WTC11 (cell line): ENCODE results near the gene CLTA. TPM values are rescaled to one million over a fixed set of nuclear protein-coding genes. Genes with fewer than 3 reads are reported as not detected.

Experiments used
- ATAC-seq: fragments of 200-7000 bp; cut with Tn5 transposase; 2 replicates; pipeline ENCODE4 v1.10.0; 2021; ENCODE audit warnings: mild to moderate bottlenecking, moderate library complexity
- CTCF ChIA-PET: fragments of 300-600 bp; sonication (Branson Sonifier 250); formaldehyde crosslinking; loops from one replicate; lab custom pipeline; 2021; ENCODE audit warnings: antibody characterized with exemption; lab: Charles Lee
- POLR2A ChIA-PET: fragments of 350-600 bp; sonication (Branson Sonifier 250); formaldehyde crosslinking; loops from one replicate; lab custom pipeline; 2021; ENCODE audit warnings: antibody characterized with exemption; lab: Charles Lee
- DNase-seq: peaks from one replicate; pipeline ENCODE4 v3.0.0; 2021; ENCODE audit warnings: low spot score
- H3K27ac Mint-ChIP-seq: 2 replicates; pipeline ENCODE4 v1.8.0; 2021; ENCODE audit warnings: mixed read lengths
- H3K27me3 Mint-ChIP-seq: 2 replicates; pipeline ENCODE4 v1.8.0; 2021; ENCODE audit warnings: low read depth, mild to moderate bottlenecking, moderate library complexity, mixed read lengths
- H3K36me3 Mint-ChIP-seq: 2 replicates; pipeline ENCODE4 v1.8.0; 2021; ENCODE audit warnings: mixed read lengths
- H3K4me1 Mint-ChIP-seq: 2 replicates; pipeline ENCODE4 v1.8.0; 2022; ENCODE audit warnings: mixed read lengths
- H3K4me3 Mint-ChIP-seq: 2 replicates; pipeline ENCODE4 v1.8.0; 2021; ENCODE audit warnings: mild to moderate bottlenecking, moderate library complexity, mixed read lengths
- H3K9me3 Mint-ChIP-seq: 2 replicates; pipeline ENCODE4 v1.8.0; 2021; ENCODE audit warnings: mixed read lengths
- FOXK1 ChIP-seq: sonication (generic); formaldehyde crosslinking; IDR thresholded peaks from 2 replicates; pipeline ENCODE4 v1.8.0; 2022; ENCODE audit warnings: mild to moderate bottlenecking, moderate library complexity, missing genetic modification reagents
- JAZF1 ChIP-seq: fragments of 250-450 bp; sonication (Bioruptor Pico); IDR thresholded peaks from 2 replicates; pipeline ENCODE4 v1.9.0; 2021; ENCODE audit warnings: moderate library complexity, mild to moderate bottlenecking, inconsistent platforms
- NFYB ChIP-seq: sonication (generic); formaldehyde crosslinking; conservative IDR thresholded peaks from 2 replicates; pipeline ENCODE4 v1.8.0; 2022; ENCODE audit warnings: low read depth, missing genetic modification reagents
- OVOL2 ChIP-seq: fragments of 250-450 bp; sonication (Bioruptor Pico); IDR thresholded peaks from 2 replicates; pipeline ENCODE4 v1.9.0; 2021; ENCODE audit warnings: mild to moderate bottlenecking, borderline replicate concordance
- RELA ChIP-seq: sonication (generic); formaldehyde crosslinking; IDR thresholded peaks from 2 replicates; pipeline ENCODE4 v1.8.1; 2022; ENCODE audit warnings: missing genetic modification reagents, mild to moderate bottlenecking, borderline replicate concordance
- ZNF121 ChIP-seq: sonication (generic); formaldehyde crosslinking; IDR thresholded peaks from 2 replicates; pipeline ENCODE4 v1.8.0; 2023; ENCODE audit warnings: missing genetic modification reagents
- ZNF138 ChIP-seq: sonication (generic); formaldehyde crosslinking; conservative IDR thresholded peaks from 2 replicates; pipeline ENCODE4 v1.8.1; 2022; ENCODE audit warnings: mild to moderate bottlenecking, moderate library complexity, missing genetic modification reagents
- ZNF263 ChIP-seq: sonication (generic); formaldehyde crosslinking; IDR thresholded peaks from 2 replicates; pipeline ENCODE4 v1.8.1; 2022; ENCODE audit warnings: low read depth, mild to moderate bottlenecking, moderate library complexity, missing genetic modification reagents
- ZNF423 ChIP-seq: fragments of 250-450 bp; sonication (Bioruptor Pico); IDR thresholded peaks from 2 replicates; pipeline ENCODE4 v2.1.2; 2022; ENCODE audit warnings: mild to moderate bottlenecking, moderate library complexity
- total RNA-seq: library from RNA; stranded (reverse); gene quantifications from 3 replicates; pipeline ENCODE4 v1.2.3, GENCODE V29; 2021
- TF ChIP-seq, protein P1 (sequence below): sonication (generic); formaldehyde crosslinking; IDR thresholded peaks from 2 replicates; pipeline ENCODE4 v1.8.1; 2023; ENCODE audit warnings: mild to moderate bottlenecking, missing genetic modification reagents
- TF ChIP-seq, protein P2 (sequence below): sonication (generic); formaldehyde crosslinking; IDR thresholded peaks from 2 replicates; pipeline ENCODE4 v1.8.0; 2023; ENCODE audit warnings: mild to moderate bottlenecking, missing genetic modification reagents
- TF ChIP-seq, protein P3 (sequence below): sonication (generic); formaldehyde crosslinking; IDR thresholded peaks from 2 replicates; pipeline ENCODE4 v1.8.0; 2022; ENCODE audit warnings: mild to moderate bottlenecking, missing genetic modification reagents
- TF ChIP-seq, protein P4 (sequence below): fragments of 250-450 bp; sonication (Bioruptor Pico); IDR thresholded peaks from 2 replicates; pipeline ENCODE4 v1.9.0; 2021; ENCODE audit warnings: mild to moderate bottlenecking, borderline replicate concordance
- TF ChIP-seq, protein P5 (sequence below): sonication (generic); formaldehyde crosslinking; IDR thresholded peaks from 2 replicates; pipeline ENCODE4 v1.8.0; 2022; ENCODE audit warnings: mild to moderate bottlenecking, missing genetic modification reagents
- TF ChIP-seq, protein P6 (sequence below): sonication (generic); formaldehyde crosslinking; IDR thresholded peaks from 2 replicates; pipeline ENCODE4 v1.8.0; 2023; ENCODE audit warnings: missing genetic modification reagents, mild to moderate bottlenecking, borderline replicate concordance
- TF ChIP-seq, protein P7 (sequence below): fragments of 200-600 bp; IDR thresholded peaks from 2 replicates; pipeline ENCODE4 v1.8.0; 2022; ENCODE audit warnings: antibody characterized with exemption
- TF ChIP-seq, protein P8 (sequence below): sonication (generic); formaldehyde crosslinking; conservative IDR thresholded peaks from 2 replicates; pipeline ENCODE4 v1.8.1; 2023; ENCODE audit warnings: mild to moderate bottlenecking, low read depth, missing genetic modification reagents, moderate library complexity

The CLTA gene
- total RNA-seq, 1 experiment from 2014 or later = 213 TPM

DNA sequence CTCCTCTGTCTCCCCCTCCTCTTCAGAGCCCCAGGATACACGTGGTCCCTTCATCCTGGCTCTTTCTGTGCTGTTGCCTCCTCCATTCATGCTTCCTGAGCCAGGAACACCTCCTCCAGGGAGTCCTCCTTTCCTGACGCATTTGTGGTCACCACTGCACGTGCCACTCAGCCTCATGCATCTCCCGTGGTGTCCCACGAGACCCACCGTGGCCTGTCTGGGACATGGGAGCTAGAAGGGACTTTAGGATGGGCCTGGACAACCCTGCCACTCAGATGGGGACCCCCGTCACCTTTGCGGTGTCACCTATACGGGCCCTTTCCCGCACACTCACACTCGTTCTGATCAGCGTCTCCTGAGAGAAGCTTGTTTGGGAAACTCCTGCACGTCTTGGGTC is 47.5 kb upstream of the CLTA start:
- no peaks in the 10 kb centered on the region; the same call in 1 of the 2 replicates for H3K4me1 Mint-ChIP-seq
- no peak for TF ChIP-seq FOXK1 (CRISPR knock-in tag)
- no peak for TF ChIP-seq NFYB (CRISPR knock-in tag)
- TF ChIP-seq, protein P1, sequence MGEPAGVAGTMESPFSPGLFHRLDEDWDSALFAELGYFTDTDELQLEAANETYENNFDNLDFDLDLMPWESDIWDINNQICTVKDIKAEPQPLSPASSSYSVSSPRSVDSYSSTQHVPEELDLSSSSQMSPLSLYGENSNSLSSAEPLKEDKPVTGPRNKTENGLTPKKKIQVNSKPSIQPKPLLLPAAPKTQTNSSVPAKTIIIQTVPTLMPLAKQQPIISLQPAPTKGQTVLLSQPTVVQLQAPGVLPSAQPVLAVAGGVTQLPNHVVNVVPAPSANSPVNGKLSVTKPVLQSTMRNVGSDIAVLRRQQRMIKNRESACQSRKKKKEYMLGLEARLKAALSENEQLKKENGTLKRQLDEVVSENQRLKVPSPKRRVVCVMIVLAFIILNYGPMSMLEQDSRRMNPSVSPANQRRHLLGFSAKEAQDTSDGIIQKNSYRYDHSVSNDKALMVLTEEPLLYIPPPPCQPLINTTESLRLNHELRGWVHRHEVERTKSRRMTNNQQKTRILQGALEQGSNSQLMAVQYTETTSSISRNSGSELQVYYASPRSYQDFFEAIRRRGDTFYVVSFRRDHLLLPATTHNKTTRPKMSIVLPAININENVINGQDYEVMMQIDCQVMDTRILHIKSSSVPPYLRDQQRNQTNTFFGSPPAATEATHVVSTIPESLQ (CRISPR knock-in tag) = no peak
- TF ChIP-seq, protein P2, sequence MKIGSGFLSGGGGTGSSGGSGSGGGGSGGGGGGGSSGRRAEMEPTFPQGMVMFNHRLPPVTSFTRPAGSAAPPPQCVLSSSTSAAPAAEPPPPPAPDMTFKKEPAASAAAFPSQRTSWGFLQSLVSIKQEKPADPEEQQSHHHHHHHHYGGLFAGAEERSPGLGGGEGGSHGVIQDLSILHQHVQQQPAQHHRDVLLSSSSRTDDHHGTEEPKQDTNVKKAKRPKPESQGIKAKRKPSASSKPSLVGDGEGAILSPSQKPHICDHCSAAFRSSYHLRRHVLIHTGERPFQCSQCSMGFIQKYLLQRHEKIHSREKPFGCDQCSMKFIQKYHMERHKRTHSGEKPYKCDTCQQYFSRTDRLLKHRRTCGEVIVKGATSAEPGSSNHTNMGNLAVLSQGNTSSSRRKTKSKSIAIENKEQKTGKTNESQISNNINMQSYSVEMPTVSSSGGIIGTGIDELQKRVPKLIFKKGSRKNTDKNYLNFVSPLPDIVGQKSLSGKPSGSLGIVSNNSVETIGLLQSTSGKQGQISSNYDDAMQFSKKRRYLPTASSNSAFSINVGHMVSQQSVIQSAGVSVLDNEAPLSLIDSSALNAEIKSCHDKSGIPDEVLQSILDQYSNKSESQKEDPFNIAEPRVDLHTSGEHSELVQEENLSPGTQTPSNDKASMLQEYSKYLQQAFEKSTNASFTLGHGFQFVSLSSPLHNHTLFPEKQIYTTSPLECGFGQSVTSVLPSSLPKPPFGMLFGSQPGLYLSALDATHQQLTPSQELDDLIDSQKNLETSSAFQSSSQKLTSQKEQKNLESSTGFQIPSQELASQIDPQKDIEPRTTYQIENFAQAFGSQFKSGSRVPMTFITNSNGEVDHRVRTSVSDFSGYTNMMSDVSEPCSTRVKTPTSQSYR (CRISPR knock-in tag) = no peak
- TF ChIP-seq, protein P3, sequence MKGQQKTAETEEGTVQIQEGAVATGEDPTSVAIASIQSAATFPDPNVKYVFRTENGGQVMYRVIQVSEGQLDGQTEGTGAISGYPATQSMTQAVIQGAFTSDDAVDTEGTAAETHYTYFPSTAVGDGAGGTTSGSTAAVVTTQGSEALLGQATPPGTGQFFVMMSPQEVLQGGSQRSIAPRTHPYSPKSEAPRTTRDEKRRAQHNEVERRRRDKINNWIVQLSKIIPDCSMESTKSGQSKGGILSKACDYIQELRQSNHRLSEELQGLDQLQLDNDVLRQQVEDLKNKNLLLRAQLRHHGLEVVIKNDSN = no peak
- TF ChIP-seq, protein P4, sequence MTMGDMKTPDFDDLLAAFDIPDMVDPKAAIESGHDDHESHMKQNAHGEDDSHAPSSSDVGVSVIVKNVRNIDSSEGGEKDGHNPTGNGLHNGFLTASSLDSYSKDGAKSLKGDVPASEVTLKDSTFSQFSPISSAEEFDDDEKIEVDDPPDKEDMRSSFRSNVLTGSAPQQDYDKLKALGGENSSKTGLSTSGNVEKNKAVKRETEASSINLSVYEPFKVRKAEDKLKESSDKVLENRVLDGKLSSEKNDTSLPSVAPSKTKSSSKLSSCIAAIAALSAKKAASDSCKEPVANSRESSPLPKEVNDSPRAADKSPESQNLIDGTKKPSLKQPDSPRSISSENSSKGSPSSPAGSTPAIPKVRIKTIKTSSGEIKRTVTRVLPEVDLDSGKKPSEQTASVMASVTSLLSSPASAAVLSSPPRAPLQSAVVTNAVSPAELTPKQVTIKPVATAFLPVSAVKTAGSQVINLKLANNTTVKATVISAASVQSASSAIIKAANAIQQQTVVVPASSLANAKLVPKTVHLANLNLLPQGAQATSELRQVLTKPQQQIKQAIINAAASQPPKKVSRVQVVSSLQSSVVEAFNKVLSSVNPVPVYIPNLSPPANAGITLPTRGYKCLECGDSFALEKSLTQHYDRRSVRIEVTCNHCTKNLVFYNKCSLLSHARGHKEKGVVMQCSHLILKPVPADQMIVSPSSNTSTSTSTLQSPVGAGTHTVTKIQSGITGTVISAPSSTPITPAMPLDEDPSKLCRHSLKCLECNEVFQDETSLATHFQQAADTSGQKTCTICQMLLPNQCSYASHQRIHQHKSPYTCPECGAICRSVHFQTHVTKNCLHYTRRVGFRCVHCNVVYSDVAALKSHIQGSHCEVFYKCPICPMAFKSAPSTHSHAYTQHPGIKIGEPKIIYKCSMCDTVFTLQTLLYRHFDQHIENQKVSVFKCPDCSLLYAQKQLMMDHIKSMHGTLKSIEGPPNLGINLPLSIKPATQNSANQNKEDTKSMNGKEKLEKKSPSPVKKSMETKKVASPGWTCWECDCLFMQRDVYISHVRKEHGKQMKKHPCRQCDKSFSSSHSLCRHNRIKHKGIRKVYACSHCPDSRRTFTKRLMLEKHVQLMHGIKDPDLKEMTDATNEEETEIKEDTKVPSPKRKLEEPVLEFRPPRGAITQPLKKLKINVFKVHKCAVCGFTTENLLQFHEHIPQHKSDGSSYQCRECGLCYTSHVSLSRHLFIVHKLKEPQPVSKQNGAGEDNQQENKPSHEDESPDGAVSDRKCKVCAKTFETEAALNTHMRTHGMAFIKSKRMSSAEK (CRISPR knock-in tag) = no peak
- TF ChIP-seq, protein P5, sequence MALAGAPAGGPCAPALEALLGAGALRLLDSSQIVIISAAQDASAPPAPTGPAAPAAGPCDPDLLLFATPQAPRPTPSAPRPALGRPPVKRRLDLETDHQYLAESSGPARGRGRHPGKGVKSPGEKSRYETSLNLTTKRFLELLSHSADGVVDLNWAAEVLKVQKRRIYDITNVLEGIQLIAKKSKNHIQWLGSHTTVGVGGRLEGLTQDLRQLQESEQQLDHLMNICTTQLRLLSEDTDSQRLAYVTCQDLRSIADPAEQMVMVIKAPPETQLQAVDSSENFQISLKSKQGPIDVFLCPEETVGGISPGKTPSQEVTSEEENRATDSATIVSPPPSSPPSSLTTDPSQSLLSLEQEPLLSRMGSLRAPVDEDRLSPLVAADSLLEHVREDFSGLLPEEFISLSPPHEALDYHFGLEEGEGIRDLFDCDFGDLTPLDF = no peak
- TF ChIP-seq, protein P6, sequence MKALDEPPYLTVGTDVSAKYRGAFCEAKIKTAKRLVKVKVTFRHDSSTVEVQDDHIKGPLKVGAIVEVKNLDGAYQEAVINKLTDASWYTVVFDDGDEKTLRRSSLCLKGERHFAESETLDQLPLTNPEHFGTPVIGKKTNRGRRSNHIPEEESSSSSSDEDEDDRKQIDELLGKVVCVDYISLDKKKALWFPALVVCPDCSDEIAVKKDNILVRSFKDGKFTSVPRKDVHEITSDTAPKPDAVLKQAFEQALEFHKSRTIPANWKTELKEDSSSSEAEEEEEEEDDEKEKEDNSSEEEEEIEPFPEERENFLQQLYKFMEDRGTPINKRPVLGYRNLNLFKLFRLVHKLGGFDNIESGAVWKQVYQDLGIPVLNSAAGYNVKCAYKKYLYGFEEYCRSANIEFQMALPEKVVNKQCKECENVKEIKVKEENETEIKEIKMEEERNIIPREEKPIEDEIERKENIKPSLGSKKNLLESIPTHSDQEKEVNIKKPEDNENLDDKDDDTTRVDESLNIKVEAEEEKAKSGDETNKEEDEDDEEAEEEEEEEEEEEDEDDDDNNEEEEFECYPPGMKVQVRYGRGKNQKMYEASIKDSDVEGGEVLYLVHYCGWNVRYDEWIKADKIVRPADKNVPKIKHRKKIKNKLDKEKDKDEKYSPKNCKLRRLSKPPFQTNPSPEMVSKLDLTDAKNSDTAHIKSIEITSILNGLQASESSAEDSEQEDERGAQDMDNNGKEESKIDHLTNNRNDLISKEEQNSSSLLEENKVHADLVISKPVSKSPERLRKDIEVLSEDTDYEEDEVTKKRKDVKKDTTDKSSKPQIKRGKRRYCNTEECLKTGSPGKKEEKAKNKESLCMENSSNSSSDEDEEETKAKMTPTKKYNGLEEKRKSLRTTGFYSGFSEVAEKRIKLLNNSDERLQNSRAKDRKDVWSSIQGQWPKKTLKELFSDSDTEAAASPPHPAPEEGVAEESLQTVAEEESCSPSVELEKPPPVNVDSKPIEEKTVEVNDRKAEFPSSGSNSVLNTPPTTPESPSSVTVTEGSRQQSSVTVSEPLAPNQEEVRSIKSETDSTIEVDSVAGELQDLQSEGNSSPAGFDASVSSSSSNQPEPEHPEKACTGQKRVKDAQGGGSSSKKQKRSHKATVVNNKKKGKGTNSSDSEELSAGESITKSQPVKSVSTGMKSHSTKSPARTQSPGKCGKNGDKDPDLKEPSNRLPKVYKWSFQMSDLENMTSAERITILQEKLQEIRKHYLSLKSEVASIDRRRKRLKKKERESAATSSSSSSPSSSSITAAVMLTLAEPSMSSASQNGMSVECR (CRISPR knock-in tag) = no peak
- TF ChIP-seq RELA (CRISPR knock-in tag) = no peak
- TF ChIP-seq OVOL2 = no peak
- TF ChIP-seq JAZF1 (CRISPR knock-in tag) = no peak
- no peak for TF ChIP-seq ZNF263 (CRISPR knock-in tag)
- no peak for TF ChIP-seq ZNF423 (CRISPR knock-in tag)
- TF ChIP-seq, protein P7, sequence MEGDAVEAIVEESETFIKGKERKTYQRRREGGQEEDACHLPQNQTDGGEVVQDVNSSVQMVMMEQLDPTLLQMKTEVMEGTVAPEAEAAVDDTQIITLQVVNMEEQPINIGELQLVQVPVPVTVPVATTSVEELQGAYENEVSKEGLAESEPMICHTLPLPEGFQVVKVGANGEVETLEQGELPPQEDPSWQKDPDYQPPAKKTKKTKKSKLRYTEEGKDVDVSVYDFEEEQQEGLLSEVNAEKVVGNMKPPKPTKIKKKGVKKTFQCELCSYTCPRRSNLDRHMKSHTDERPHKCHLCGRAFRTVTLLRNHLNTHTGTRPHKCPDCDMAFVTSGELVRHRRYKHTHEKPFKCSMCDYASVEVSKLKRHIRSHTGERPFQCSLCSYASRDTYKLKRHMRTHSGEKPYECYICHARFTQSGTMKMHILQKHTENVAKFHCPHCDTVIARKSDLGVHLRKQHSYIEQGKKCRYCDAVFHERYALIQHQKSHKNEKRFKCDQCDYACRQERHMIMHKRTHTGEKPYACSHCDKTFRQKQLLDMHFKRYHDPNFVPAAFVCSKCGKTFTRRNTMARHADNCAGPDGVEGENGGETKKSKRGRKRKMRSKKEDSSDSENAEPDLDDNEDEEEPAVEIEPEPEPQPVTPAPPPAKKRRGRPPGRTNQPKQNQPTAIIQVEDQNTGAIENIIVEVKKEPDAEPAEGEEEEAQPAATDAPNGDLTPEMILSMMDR = no peak
- no peak for TF ChIP-seq ZNF121
- TF ChIP-seq ZNF138 = no peak
- TF ChIP-seq, protein P8, sequence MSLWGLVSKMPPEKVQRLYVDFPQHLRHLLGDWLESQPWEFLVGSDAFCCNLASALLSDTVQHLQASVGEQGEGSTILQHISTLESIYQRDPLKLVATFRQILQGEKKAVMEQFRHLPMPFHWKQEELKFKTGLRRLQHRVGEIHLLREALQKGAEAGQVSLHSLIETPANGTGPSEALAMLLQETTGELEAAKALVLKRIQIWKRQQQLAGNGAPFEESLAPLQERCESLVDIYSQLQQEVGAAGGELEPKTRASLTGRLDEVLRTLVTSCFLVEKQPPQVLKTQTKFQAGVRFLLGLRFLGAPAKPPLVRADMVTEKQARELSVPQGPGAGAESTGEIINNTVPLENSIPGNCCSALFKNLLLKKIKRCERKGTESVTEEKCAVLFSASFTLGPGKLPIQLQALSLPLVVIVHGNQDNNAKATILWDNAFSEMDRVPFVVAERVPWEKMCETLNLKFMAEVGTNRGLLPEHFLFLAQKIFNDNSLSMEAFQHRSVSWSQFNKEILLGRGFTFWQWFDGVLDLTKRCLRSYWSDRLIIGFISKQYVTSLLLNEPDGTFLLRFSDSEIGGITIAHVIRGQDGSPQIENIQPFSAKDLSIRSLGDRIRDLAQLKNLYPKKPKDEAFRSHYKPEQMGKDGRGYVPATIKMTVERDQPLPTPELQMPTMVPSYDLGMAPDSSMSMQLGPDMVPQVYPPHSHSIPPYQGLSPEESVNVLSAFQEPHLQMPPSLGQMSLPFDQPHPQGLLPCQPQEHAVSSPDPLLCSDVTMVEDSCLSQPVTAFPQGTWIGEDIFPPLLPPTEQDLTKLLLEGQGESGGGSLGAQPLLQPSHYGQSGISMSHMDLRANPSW (CRISPR knock-in tag) = no peak

More for the DNA sequence above, 47.5 kb upstream of the CLTA start:
- Mint-ChIP-seq H3K36me3 (peaks cover 13% of the 10 kb centered on the region), H3K27me3 (peaks cover 45% of the 10 kb centered on the region), H3K4me3 (no peak overlapping the region), H3K27ac (no peak overlapping the region), H3K9me3 (peaks cover 18% of the 10 kb centered on the region)
- ChIA-PET CTCF (interaction anchor here (1.1 to 2.4 kb wide), 2 partner anchors 22 to 24 kb away, joined by 4 to 9 read pairs; no protein-coding TSS in a partner anchor), POLR2A (no interaction called here)
- ATAC-seq = no peak
- no peak for DNase-seq
